NCI-H1436 treated with DMSO at 0.1 percent for 48 hours (cell line): Measurements from ENCODE around the gene RPTOR.
"Not testable (repeated sequence)": the region's sequence is repeated elsewhere in the genome, so short reads cannot be mapped to it uniquely, and the experiment has no call there.

Source experiments
- DNase-seq: peaks from one replicate; lab custom pipeline; 2025; lab: John Stamatoyannopoulos, UW

RPTOR gene

DNA sequence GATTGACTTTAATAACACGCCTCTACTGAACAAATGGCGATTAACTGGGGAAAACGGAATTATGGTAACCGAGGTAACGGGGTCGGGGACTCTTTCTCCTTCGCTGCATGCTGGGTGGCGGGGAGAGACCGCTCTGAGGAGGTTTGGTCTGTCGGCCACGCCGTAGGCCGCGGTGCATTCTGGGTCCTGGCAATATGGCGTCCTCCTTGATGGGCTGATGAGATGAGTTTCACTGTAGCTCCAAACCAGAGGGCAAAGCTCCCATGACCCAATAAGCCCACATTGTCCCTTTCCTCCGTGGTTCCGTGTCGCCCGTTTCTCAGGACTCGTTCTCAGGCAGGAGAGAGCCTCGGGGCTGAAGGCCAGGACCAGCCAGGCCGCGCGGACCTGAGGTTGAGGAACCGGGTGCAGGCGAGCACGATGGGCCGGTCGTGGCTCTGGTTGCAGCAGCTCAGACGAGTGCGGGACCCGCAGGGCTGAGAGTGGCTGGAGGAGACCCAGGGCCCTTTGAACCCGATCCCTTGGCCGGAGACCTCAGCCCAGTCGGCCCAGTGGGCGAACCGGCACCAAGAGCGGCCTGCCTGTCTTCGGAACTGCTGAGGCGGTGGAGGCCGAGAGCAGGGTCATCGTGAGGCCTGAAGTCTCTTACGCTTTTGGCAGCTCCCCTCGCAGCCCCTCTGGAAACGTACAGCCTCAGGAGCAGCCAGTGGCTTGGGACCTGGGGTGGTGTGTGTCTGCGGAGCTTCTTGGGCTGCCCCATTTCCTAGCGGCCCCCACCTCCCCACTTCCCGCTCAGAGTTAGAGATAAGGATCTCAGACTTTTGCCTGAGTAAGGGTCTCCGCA, at the start of gene RPTOR:
Gene RPTOR (plus strand): TSS at position 184 of the 844 bp plus-strand sequence. CDS start 792 bp downstream, outside the sequence.
- DNase-seq: peak; percentile 65

DNA sequence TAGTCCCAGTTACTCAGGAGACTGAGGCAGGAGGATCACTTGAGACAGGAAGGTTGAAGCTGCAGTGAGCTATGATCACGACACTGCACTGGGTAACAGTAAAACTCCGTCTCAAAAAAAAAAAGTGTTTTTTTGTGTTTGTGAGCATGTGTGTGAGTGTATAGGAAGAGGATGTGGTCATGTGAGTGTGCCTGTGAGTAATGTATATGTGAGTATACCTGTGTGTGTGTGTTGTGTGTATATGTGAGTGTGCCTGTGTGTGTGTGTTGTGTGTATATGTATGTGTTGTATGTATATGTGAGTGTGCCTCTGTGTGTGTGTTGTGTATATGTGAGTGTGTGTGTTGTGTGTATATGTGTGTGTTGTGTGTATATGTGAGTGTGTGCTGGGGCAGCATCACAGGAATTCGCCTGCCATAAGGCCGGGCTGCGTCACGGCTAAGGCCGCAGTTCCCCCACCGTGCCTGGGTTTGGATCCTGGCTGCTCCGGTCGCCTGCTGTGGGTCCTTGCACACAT, 46.9 kb upstream of the RPTOR start:
- no peak for DNase-seq

- no peak for DNase-seq
Measured at GRCh38 chr17:80498242-80498919, 46.3 kb upstream of the RPTOR start.

- no peak for DNase-seq
Measured at GRCh38 chr17:80498920-80499410, 45.7 kb upstream of the RPTOR start.

DNA sequence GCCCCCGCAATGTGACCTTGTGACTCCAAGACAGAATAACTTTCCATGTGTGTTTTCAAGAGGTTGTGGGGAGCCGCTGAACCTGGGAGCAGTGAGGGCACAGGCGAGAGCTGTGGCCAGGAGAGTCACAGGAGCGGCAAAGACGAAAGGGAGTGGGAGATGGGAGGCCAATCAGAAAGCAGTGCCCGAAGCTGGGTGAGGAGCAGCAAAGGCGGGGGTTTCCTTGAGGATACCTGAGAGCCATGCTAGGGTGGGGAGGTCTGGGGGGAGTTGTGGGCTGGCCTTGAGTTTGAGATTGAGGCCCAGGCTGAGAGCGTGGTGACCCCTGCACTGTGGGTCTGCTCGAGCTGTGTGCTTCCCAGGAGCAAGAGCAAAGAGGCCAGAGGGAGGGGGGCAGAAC, 45.1 kb upstream of the RPTOR start:
- no peak for DNase-seq

DNA sequence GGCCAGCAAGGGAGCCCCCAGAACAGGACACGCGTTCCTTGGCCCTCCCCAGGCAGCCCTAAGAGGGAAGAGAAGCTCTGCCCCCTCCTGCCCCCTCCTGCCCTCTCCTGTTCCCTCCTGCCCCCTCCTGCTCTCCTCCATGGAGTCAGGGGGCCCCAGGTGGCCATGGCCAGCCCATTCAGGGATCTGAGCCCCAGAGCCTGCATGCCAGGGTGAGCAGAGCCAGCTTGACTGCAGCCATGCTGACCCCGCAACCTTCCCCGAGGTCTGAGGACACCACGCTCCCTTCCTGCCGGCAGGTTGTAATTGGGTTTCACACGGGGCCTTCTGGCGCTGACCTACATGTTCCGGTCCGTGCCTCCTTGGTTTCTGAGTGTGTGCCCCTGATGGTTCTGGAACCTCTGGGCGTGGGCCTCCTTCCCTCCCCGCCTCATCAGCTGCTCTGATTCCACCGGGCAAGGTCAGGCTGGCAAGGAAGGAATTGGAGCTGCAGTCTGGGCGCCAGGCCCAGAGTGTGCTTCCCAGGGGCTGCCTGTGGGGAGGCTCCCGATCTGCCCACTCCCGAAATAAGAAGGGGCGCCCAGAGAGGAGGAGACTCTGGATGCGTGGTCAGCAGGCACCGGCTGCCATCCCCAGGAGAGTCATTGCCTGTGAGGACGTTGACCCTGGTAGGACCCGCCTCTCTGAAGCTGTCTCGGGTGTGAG, 44.5 kb upstream of the RPTOR start:
- no peak for DNase-seq

GRCh38 chr17:80501741-80502577, 42.7 kb upstream of the RPTOR start:
- DNase-seq: no peak

GRCh38 chr17:80502578-80502877, 42.1 kb upstream of the RPTOR start:
- DNase-seq: no peak

DNA sequence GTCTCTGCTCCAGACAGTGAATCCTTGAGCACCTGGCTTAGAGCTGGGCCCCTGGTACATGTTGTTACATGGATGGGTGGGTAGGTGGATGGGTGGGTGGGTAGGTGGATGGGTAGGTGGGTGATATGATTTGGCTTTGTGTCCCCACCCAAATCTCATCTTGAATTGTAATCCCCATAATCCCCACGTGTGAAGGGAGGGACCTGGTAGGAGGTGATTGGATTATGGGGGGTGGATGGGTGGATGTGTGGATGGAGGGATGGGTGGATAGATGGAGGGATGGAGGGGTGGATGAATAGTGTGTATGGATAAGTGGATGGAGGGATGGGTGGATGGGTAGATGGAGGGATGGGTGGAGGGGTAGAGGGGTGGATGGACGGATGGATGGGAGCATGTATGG, 41.6 kb upstream of the RPTOR start:
- no peak for DNase-seq

DNA sequence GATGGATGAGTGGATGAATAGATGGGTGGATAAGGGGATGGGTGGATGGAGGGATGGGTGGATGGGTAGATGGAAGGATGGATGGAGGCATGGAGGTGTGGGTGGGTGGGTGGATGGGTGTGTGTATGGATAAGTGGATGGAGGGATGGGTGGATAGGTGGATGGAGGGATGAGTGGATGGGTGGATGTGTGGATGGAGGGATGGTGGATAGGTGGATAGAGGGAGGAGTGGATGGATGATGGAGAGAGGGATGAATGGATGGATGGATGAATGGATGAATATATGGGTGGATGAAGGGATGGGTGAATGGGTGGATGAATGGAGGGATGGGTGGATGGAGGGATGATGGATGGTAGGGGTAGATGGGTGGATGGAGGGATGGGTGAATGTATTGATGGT, 40.7 kb upstream of the RPTOR start:
- DNase-seq: no peak

GRCh38 chr17:80504686-80505413, 39.8 kb upstream of the RPTOR start:
- no peak for DNase-seq

- DNase-seq: not testable (repeated sequence)
Measured at GRCh38 chr17:80507177-80507576, 37.5 kb upstream of the RPTOR start.

GRCh38 chr17:80507965-80508364, 36.7 kb upstream of the RPTOR start:
- DNase-seq: no peak

GRCh38 chr17:80509311-80509710, 35.3 kb upstream of the RPTOR start:
- DNase-seq: no peak

GRCh38 chr17:80510132-80510531, 34.5 kb upstream of the RPTOR start:
- no peak for DNase-seq

GRCh38 chr17:80510772-80511171, 33.9 kb upstream of the RPTOR start:
- DNase-seq: no peak

- no peak for DNase-seq
Measured at GRCh38 chr17:80511222-80512180, 33.1 kb upstream of the RPTOR start.

GRCh38 chr17:80512233-80512632, 32.4 kb upstream of the RPTOR start:
- no peak for DNase-seq

GRCh38 chr17:80513201-80513600, 31.4 kb upstream of the RPTOR start:
- no peak for DNase-seq

GRCh38 chr17:80513892-80514291, 30.7 kb upstream of the RPTOR start:
- no peak for DNase-seq
